OCI-LY1 (cell line): ENCODE results near the gene RAB36.

Experiments used
- EZH2 ChIP-seq: fragments of 200-600 bp; sonication (generic), shearing (Covaris generic); IDR thresholded peaks from 2 replicates; pipeline ENCODE4 v1.8.0; 2017; ENCODE audit warnings: borderline replicate concordance, mixed run types, mild to moderate bottlenecking, antibody characterized with exemption, low read length, moderate library complexity, mixed read lengths
- TF ChIP-seq, protein P1 (sequence below): fragments of 200-600 bp; sonication (generic), shearing (Covaris generic); IDR thresholded peaks from 2 replicates; pipeline ENCODE4 v1.5.1; 2017; ENCODE audit warnings: mild to moderate bottlenecking, antibody characterized with exemption, low read length, moderate library complexity, mixed read lengths

- TF ChIP-seq, protein P1, sequence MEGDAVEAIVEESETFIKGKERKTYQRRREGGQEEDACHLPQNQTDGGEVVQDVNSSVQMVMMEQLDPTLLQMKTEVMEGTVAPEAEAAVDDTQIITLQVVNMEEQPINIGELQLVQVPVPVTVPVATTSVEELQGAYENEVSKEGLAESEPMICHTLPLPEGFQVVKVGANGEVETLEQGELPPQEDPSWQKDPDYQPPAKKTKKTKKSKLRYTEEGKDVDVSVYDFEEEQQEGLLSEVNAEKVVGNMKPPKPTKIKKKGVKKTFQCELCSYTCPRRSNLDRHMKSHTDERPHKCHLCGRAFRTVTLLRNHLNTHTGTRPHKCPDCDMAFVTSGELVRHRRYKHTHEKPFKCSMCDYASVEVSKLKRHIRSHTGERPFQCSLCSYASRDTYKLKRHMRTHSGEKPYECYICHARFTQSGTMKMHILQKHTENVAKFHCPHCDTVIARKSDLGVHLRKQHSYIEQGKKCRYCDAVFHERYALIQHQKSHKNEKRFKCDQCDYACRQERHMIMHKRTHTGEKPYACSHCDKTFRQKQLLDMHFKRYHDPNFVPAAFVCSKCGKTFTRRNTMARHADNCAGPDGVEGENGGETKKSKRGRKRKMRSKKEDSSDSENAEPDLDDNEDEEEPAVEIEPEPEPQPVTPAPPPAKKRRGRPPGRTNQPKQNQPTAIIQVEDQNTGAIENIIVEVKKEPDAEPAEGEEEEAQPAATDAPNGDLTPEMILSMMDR, result no peak
- no peak for TF ChIP-seq EZH2
Measured at GRCh38 chr22:23147617-23148387, 2.5 kb downstream of the RAB36 start.
